Small intestine (tissue), 7 donors: ENCODE results near the gene FAM163A. TPM values are rescaled to one million over a fixed set of nuclear protein-coding genes. Genes with fewer than 3 reads are reported as not detected.

ENCODE experiments used
- DNase-seq, 2 donors: peaks; one replicate each; pipeline versions ENCODE4 v3.0.0 to v3.0.0-alpha.2; 2013
- FAIRE-seq: peaks from 2 replicates; lab custom pipeline; 2012; peaks lifted over from hg19 to GRCh38; lab: Jason Lieb, UNC
- H3K27ac ChIP-seq, 3 donors: one replicate each; pipeline ENCODE4 v1.5.1; 2013; ENCODE audit warnings: low read length in 2 of 3, mild to moderate bottlenecking in 2 of 3, control low read depth in 1 of 3, inconsistent platforms in 1 of 3, low read depth in 1 of 3, moderate library complexity in 1 of 3
- H3K27me3 ChIP-seq, 3 donors: one replicate each; pipeline ENCODE4 v1.6.1; 2013; ENCODE audit warnings: low read length in 3 of 3, inconsistent platforms in 1 of 3; ENCODE audit not compliant: control insufficient read depth in 3 of 3, insufficient read depth in 3 of 3
- H3K36me3 ChIP-seq, 3 donors: one replicate each; pipeline ENCODE4 v1.6.1; 2013; ENCODE audit warnings: low read length in 3 of 3, inconsistent platforms in 1 of 3, low read depth in 1 of 3, mild to moderate bottlenecking in 1 of 3, moderate library complexity in 1 of 3; ENCODE audit not compliant: control insufficient read depth in 3 of 3, insufficient read depth in 2 of 3
- H3K4me1 ChIP-seq, 3 donors: one replicate each; pipeline ENCODE4 v1.6.1; 2013; ENCODE audit warnings: low read length in 2 of 3, inconsistent platforms in 1 of 3, low read depth in 1 of 3, mild to moderate bottlenecking in 1 of 3, moderate library complexity in 1 of 3; ENCODE audit not compliant: control insufficient read depth in 3 of 3, insufficient read depth in 2 of 3
- H3K4me3 ChIP-seq, 3 donors: one replicate each; pipeline ENCODE4 v1.5.1; 2013; ENCODE audit warnings: low read length in 3 of 3, control low read depth in 1 of 3, inconsistent platforms in 1 of 3, low read depth in 1 of 3, mild to moderate bottlenecking in 1 of 3, moderate library complexity in 1 of 3
- H3K9me3 ChIP-seq, 2 donors: one replicate each; pipeline ENCODE4 v1.6.1; 2013; ENCODE audit warnings: low read depth in 1 of 2, low read length in 1 of 2; ENCODE audit not compliant: control insufficient read depth in 2 of 2, insufficient read depth in 1 of 2
- WGBS, 3 donors: extraction: QIAGEN DNeasy Blood & Tissue Kit; methylation state at CpG; one replicate each; pipeline ENCODE4 v1.1.7; 2013; 5-methylcytosine and 5-hydroxymethylcytosine counted together
- polyA plus RNA-seq, 4 donors: library from polyadenylated mRNA; stranded (reverse) in 3 of 4; unstranded in 1 of 4; fragments of 200-250 nt in 3 of 4; fragments of 120-200 nt in 1 of 4; gene quantifications; one replicate each; pipeline versions ENCODE4 v1.2.1 to v1.2.3, GENCODE V29; 2013
- donor health status: healthy with polysubstance abuse.
- donor health status: control.
- donor health status: control.
- donor health status: Bipolar disorder and iron deficiency.
- donor health status: healthy.

The FAM163A gene
- polyA plus RNA-seq, 4 donors, result 0.27 to 1.6 (median 0.53) TPM; not detected in 1

GRCh38 chr1:179865377-179865776 lies 122.3 kb downstream of the FAM163A start:
- DNase-seq, result no peak
- peaks cover 0 to 34% (median 27%) of the 10 kb centered on the region in 3 donors for H3K36me3 ChIP-seq
- no peak overlapping the region for H3K4me3 ChIP-seq
- H3K4me1 ChIP-seq, result no peaks in the 10 kb centered on the region
- H3K9me3 ChIP-seq, result no peaks in the 10 kb centered on the region
- H3K27me3 ChIP-seq, result no peaks in the 10 kb centered on the region
- H3K27ac ChIP-seq, result no peak overlapping the region
- 90 to 95% (median 93%) methylated on average over 6 of the region's 6 CpGs for WGBS, 3 donors
- no peak for FAIRE-seq

Other genes with a start within 250 kb of the FAM163A start
- gene NPHS2, start 167.3 kb upstream of the FAM163A start, polyA plus RNA-seq, result under 1 TPM; 0.03 to 0.54 (median 0.14) TPM
- gene TDRD5, start 151.5 kb upstream of the FAM163A start, polyA plus RNA-seq, result 1 to 10 TPM in 1 of 4 donors, under 1 TPM in 3; 0.24 to 1.1 (median 0.42) TPM
- 10 to 100 TPM; 13.3 to 73.5 (median 20.9) TPM for gene TOR1AIP2, start 134.5 kb downstream of the FAM163A start, polyA plus RNA-seq
- 10 to 100 TPM in 2 of 4 donors, 1 to 10 TPM in 2; 5.8 to 24.6 (median 11.5) TPM for gene TOR1AIP1, start 139.0 kb downstream of the FAM163A start, polyA plus RNA-seq
- gene CEP350, start 211.5 kb downstream of the FAM163A start, polyA plus RNA-seq, result 10 to 100 TPM in 2 of 4 donors, 1 to 10 TPM in 2; 5.9 to 53.2 (median 9.2) TPM